Right cardiac atrium (tissue), 5 donors: ENCODE measurements around the gene LAMP1. TPM values are rescaled to one million over a fixed set of nuclear protein-coding genes. Genes with fewer than 3 reads are reported as not detected.
A peak's percentile ranks its signal among the peaks of the same experiment; 100 is the strongest.
"Not testable (repeated sequence)": the region's sequence is repeated elsewhere in the genome, so short reads cannot be mapped to it uniquely, and the experiment has no call there.

Source experiments
- ATAC-seq, 2 donors: fragments of 200-7000 bp; cut with Tn5 transposase; one replicate each; pipeline versions ENCODE4 v1.8.0 to v1.9.1; 2020; ENCODE audit warnings: moderate library complexity in 2 of 2, mild to moderate bottlenecking in 1 of 2
- DNase-seq, 3 donors: peaks; one replicate each; pipeline ENCODE4 v3.0.0-alpha.2; 2020
- H3K27ac ChIP-seq: one replicate; pipeline ENCODE4 v1.5.1; 2013; ENCODE audit warnings: mild to moderate bottlenecking, low read length, control low read depth, moderate library complexity
- H3K27me3 ChIP-seq: one replicate; pipeline ENCODE4 v1.6.1; 2013; ENCODE audit not compliant: control insufficient read depth, insufficient read depth
- H3K4me1 ChIP-seq: one replicate; pipeline ENCODE4 v1.6.1; 2013; ENCODE audit warnings: low read length; ENCODE audit not compliant: control insufficient read depth, insufficient read depth
- H3K4me3 ChIP-seq: one replicate; pipeline ENCODE4 v1.5.1; 2013; ENCODE audit warnings: low read length, control low read depth
- H3K9me3 ChIP-seq: one replicate; pipeline ENCODE4 v1.6.1; 2013; ENCODE audit warnings: low read length; ENCODE audit not compliant: control insufficient read depth
- WGBS: extraction: QIAGEN DNeasy Blood & Tissue Kit; methylation state at CpG from one replicate; pipeline ENCODE4 v1.1.7; 2013; 5-methylcytosine and 5-hydroxymethylcytosine counted together
- intact Hi-C, 4 donors: fragments of 100-400 bp; cut with DNase I; formaldehyde crosslinking; loops; one replicate each; pipeline versions ENCODE4 v1.11.0 to v1.14.0; 2022 to 2023
- microRNA-seq, 2 donors: library from miRNA; unstranded; fragments of <30 nt; microRNA quantifications; one replicate each; pipeline ENCODE4 v1.2.0, GENCODE V29; 2020 to 2021
- polyA plus RNA-seq: library from polyadenylated mRNA; stranded (reverse); fragments of 200-250 nt; gene quantifications from one replicate; pipeline ENCODE4 v1.2.3, GENCODE V29; 2013
- total RNA-seq, 4 donors: library from RNA; stranded (reverse); fragmentation: NEBNext Ultra II Directional; extraction: Animal tissue kit (Norgen Biotek cat#: 25700); gene quantifications; one replicate each; pipeline ENCODE4 v1.2.1, GENCODE V29; 2021
- donor health status: healthy with polysubstance abuse.
- donor health status: DM: no; HTN: yes; CAD: no.
- donor health status: DM: no; HTN: no; CAD: no.
- donor health status: DM: no; HTN: yes; CAD: no; lungs with severe emphysema.
- donor health status: DM: yes; HTN: yes; CAD: no.

Gene LAMP1
- total and polyA plus RNA-seq, 5 donors: 70.1 to 115 (median 110) TPM

DNA sequence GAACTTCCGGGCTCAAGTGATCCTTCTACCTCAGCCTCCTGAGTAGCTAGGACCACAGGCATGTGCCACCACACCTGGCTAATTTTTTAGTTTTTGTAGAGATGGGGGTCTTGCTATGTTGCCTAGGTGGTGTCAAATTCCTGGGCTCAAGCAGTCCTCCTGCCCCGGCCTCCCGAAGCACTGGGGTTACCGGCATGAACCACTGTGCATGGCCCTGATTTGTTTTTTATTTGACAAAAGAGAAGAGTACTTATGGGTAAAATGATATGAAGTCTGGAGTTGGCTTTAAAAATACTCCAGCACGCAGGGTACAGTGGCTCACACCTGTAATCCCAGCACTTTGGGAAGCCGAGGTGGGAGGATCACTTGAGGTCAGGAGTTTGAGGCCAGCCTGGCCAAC is 71.3 kb downstream of the LAMP1 start:
- WGBS: 91% methylated on average over 6 of the region's 6 CpGs
- H3K9me3 ChIP-seq: not testable (repeated sequence)

DNA sequence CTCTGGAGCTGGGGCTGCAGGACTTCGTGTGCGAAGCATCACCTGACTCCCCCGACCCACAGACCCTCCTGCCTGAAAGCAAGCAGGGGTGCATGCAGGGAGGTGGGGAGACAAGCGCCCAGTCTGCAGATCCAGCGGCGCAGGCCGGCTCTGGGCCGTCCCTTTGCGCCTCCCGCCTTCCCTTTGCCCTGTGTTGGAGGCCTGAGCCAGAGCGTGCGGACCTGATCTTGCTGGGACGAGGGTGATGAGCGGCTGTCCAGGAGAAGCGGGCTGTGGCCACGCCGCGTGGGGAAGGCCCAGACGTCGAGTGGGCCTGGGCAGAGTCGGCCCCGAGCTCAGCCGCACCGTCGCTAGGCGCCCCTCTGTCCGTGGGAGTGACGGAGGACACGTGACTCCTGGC is 72.2 kb downstream of the LAMP1 start:
- ATAC-seq (no peak), DNase-seq (peak in 1 of 3 donors; percentile 40)
- no peak overlapping the region for H3K27ac ChIP-seq
- H3K4me3 ChIP-seq: no peak overlapping the region
- H3K4me1 ChIP-seq: no peaks in the 10 kb centered on the region
- H3K9me3 ChIP-seq: no peaks in the 10 kb centered on the region
- WGBS: 89% methylated on average over 29 of the region's 29 CpGs
- H3K27me3 ChIP-seq: no peaks in the 10 kb centered on the region
- intact Hi-C loops: no loop called here

More for the DNA sequence above, 71.3 kb downstream of the LAMP1 start:
- H3K4me3 ChIP-seq, H3K27ac ChIP-seq, H3K27me3 ChIP-seq, intact Hi-C loops, H3K4me1 ChIP-seq, ATAC-seq, DNase-seq: not testable (repeated sequence)

- Histone ChIP-seq H3K4me3 (no peak overlapping the region), H3K4me1 (no peaks in the 10 kb centered on the region), H3K9me3 (no peaks in the 10 kb centered on the region), H3K27me3 (no peaks in the 10 kb centered on the region), H3K27ac (no peak overlapping the region)
- DNase-seq (no peak), ATAC-seq (no peak)
- WGBS: 92% methylated on average over 10 of the region's 10 CpGs
- intact Hi-C loops: no loop called here
These were observed 72.8 kb downstream of the LAMP1 start for GRCh38 chr13:113369881-113370280.

DNA sequence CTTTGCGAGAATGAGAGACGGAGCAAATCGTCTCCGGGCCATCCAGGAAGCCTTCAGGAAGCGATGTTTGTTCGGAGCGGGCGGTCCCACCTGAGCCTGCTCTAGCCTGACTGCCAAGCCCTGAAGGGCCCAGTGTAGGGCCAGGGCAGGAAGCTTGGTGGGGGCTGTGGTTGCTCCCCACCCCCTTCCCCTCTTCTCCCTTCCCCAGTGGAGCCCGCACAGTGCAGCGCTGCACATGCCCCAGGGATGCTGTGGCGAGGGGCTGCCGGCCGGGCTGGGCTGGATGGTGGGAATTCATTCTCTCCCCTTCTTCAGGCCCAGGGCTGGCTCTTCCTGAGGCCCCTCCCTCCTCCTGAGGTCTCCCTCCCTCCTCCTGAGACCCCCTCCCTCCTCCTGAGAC is 74.0 kb downstream of the LAMP1 start:
- Histone ChIP-seq H3K27me3 (no peaks in the 10 kb centered on the region), H3K27ac (no peak overlapping the region), H3K4me1 (no peaks in the 10 kb centered on the region), H3K4me3 (no peak overlapping the region), H3K9me3 (no peaks in the 10 kb centered on the region)
- intact Hi-C loops: no loop called here
- WGBS: 84% methylated on average over 13 of the region's 13 CpGs
- DNase-seq (peak in 1 of 3 donors; percentile 31), ATAC-seq (no peak)

DNA sequence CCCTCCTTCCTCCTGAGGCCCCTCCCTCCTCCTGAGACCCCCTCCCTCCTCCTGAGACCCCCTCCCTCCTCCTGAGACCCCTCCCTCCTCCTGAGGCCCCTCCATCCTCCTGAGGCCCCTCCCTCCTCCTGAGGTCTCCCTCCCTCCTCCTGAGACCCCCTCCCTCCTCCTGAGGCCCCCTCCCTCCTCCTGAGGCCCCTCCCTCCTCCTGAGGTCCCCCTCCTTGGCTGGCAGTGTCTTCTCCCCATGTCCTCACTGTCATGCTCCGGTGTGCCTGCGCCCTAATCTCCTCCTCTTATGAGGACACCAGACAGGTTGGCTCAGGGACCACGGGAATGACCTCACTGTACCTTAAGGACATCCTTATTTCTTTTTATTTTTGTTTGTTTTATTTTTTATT is 74.7 kb downstream of the LAMP1 start:
- H3K4me1 ChIP-seq, intact Hi-C loops, ATAC-seq, DNase-seq, H3K4me3 ChIP-seq, H3K27me3 ChIP-seq, H3K27ac ChIP-seq, H3K9me3 ChIP-seq: not testable (repeated sequence)
- 91% methylated on average over 3 of the region's 3 CpGs for WGBS

Small RNA genes within 50 kb of the gene (microRNA-seq; reads per million reads assigned to microRNA genes)
- 0 reads per million in 2 donors for gene MIR8075

Other genes starting within 250 kb of the LAMP1 start
- gene F7, start 191.4 kb upstream of the LAMP1 start, total RNA-seq: under 1 TPM; 0.24 to 0.64 (median 0.37) TPM
- not detected for gene F7, start 191.4 kb upstream of the LAMP1 start, polyA plus RNA-seq
- 10 to 100 TPM; 29.8 to 40.2 (median 34.4) TPM for gene F10, start 174.4 kb upstream of the LAMP1 start, total RNA-seq
- gene F10, start 174.4 kb upstream of the LAMP1 start, polyA plus RNA-seq: 44.9 TPM
- under 1 TPM in 1 of 4 donors, not detected in 3; 0.15 TPM for gene PROZ, start 138.6 kb upstream of the LAMP1 start, total RNA-seq
- 0.14 TPM for gene PROZ, start 138.6 kb upstream of the LAMP1 start, polyA plus RNA-seq
- 10 to 100 TPM; 42.0 to 55.1 (median 47.1) TPM for gene PCID2, start 88.6 kb upstream of the LAMP1 start, total RNA-seq
- 43.1 TPM for gene PCID2, start 88.6 kb upstream of the LAMP1 start, polyA plus RNA-seq
- gene CUL4A, start 87.6 kb upstream of the LAMP1 start, total RNA-seq: 100 to 1,000 TPM in 2 of 4 donors, 10 to 100 TPM in 2; 82.5 to 113 (median 99.9) TPM
- 53.1 TPM for gene CUL4A, start 87.6 kb upstream of the LAMP1 start, polyA plus RNA-seq
- gene GRTP1, start 66.9 kb downstream of the LAMP1 start, total RNA-seq: 1 to 10 TPM; 1.4 to 2.3 (median 1.8) TPM
- 1.5 TPM for gene GRTP1, start 66.9 kb downstream of the LAMP1 start, polyA plus RNA-seq
- 100 to 1,000 TPM; 320 to 446 (median 375) TPM for gene ADPRHL1, start 156.2 kb downstream of the LAMP1 start, total RNA-seq
- gene ADPRHL1, start 156.2 kb downstream of the LAMP1 start, polyA plus RNA-seq: 280 TPM
- 100 to 1,000 TPM; 124 to 160 (median 142) TPM for gene DCUN1D2, start 193.5 kb downstream of the LAMP1 start, total RNA-seq
- gene DCUN1D2, start 193.5 kb downstream of the LAMP1 start, polyA plus RNA-seq: 91.6 TPM